Nephron progenitor cell (in vitro differentiated cells): ENCODE results near the gene LDLRAD4.

Experiments used
- DNase-seq: peaks from one replicate; pipeline ENCODE4 v3.0.0; 2021
- H3K27ac Mint-ChIP-seq: 2 replicates; pipeline ENCODE4 v1.8.0; 2021; ENCODE audit warnings: mild to moderate bottlenecking, moderate library complexity, mixed read lengths
- H3K27me3 Mint-ChIP-seq: 2 replicates; pipeline ENCODE4 v1.8.0; 2021; ENCODE audit warnings: mild to moderate bottlenecking, low read depth, mixed read lengths; ENCODE audit not compliant: poor library complexity
- H3K36me3 Mint-ChIP-seq: 2 replicates; pipeline ENCODE4 v1.8.0; 2021; ENCODE audit warnings: low read depth, mixed read lengths
- H3K4me1 Mint-ChIP-seq: 2 replicates; pipeline ENCODE4 v1.8.0; 2021; ENCODE audit warnings: mixed read lengths
- H3K4me3 Mint-ChIP-seq: 2 replicates; pipeline ENCODE4 v1.8.0; 2021; ENCODE audit warnings: mild to moderate bottlenecking, moderate library complexity, mixed read lengths
- H3K9me3 Mint-ChIP-seq: 2 replicates; pipeline ENCODE4 v1.8.0; 2021; ENCODE audit warnings: mild to moderate bottlenecking, moderate library complexity, mixed read lengths
- CTCF ChIP-seq: fragments of 200-600 bp; sonication (generic); IDR thresholded peaks from 2 replicates; pipeline ENCODE4 v1.5.0; 2021; ENCODE audit warnings: antibody characterized with exemption

The LDLRAD4 gene

GRCh38 chr18:13216711-13217465, 1.7 kb upstream of the LDLRAD4 start:
- Mint-ChIP-seq H3K9me3 (no peaks in the 10 kb centered on the region), H3K36me3 (no peaks in the 10 kb centered on the region), H3K4me1 (peaks cover 27% of the 10 kb centered on the region), H3K27ac (no peak overlapping the region), H3K27me3 (peaks cover 73% of the 10 kb centered on the region), H3K4me3 (peak overlapping the region; percentile 89)
- TF ChIP-seq CTCF, result no peak
- peak; percentile 76 for DNase-seq

DNA sequence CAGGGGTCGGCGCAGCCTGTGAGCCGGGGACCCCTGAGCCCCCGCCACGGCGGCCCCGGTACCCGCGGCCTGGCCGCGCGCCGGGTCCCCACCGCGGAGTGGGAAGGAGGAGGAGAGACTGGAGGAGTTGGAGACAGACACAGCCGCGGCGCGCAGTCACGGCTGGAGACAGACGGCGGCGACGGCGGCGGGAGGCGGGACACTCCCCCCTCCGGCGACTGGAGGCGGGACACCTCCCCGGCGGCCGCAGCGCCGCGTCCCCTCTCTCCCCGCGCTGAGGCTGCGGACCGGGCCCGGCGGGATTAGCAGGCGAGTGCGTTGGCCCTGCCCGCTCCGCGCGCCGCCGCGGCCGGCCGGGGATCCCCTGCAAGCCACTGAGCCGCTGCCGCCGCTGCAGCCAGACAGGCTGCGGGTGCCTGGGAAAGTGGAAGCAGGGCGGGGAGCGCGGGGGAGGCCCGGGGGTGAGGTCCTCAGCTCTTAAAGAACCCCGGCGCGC, 1.0 kb upstream of the LDLRAD4 start:
- no peak overlapping the region for H3K4me3 Mint-ChIP-seq
- peak; percentile 73 for DNase-seq

DNA sequence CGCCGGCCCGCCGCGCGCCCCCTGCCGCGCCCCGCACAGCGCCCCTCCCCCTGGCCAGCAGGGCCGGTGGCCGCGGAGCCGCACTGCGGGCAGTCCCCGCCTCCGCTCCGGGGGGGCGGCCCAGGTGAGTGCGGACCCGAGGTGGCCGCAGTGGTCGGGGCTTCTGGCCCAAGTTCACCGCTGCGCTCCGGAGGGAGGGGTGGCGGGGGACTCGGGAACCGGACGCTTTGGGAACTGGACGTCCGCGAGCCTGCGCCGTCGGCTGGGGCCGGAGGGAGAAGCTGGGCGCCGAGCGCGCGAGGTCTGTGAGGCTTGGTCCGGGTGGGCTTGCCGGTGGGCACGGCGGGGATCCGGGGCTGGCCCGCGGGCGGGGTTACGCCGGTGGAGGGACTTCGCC, 591 bp upstream of the LDLRAD4 start:
- no peak for DNase-seq
- Mint-ChIP-seq H3K4me1 (peaks cover 30% of the 10 kb centered on the region), H3K4me3 (peak overlapping the region; percentile 63), H3K27me3 (peaks cover 77% of the 10 kb centered on the region), H3K36me3 (no peaks in the 10 kb centered on the region), H3K9me3 (no peaks in the 10 kb centered on the region), H3K27ac (no peak overlapping the region)
- TF ChIP-seq CTCF, result no peak

More for the DNA sequence above, 1.0 kb upstream of the LDLRAD4 start:
- H3K4me1 Mint-ChIP-seq, result peaks cover 30% of the 10 kb centered on the region
- TF ChIP-seq CTCF, result no peak
- H3K27ac Mint-ChIP-seq, result no peak overlapping the region
- H3K27me3 Mint-ChIP-seq, result peaks cover 79% of the 10 kb centered on the region
- H3K36me3 Mint-ChIP-seq, result no peaks in the 10 kb centered on the region
- H3K9me3 Mint-ChIP-seq, result no peaks in the 10 kb centered on the region

- no peaks in the 10 kb centered on the region for H3K36me3 Mint-ChIP-seq
- no peak for DNase-seq
- H3K4me1 Mint-ChIP-seq, result peaks cover 38% of the 10 kb centered on the region
- peaks cover 73% of the 10 kb centered on the region for H3K27me3 Mint-ChIP-seq
- no peaks in the 10 kb centered on the region for H3K9me3 Mint-ChIP-seq
- no peak for TF ChIP-seq CTCF
- H3K27ac Mint-ChIP-seq, result no peak overlapping the region
- peak overlapping the region; percentile 67 for H3K4me3 Mint-ChIP-seq
Measured at GRCh38 chr18:13218997-13219396, 437 bp downstream of the LDLRAD4 start.

GRCh38 chr18:13219593-13220159, 1.1 kb downstream of the LDLRAD4 start:
- H3K27me3 Mint-ChIP-seq, result peaks cover 67% of the 10 kb centered on the region

More at GRCh38 chr18:13219593-13220159, 1.1 kb downstream of the LDLRAD4 start:
- TF ChIP-seq CTCF, result no peak
- Mint-ChIP-seq H3K27ac (no peak overlapping the region), H3K9me3 (no peaks in the 10 kb centered on the region), H3K36me3 (no peaks in the 10 kb centered on the region), H3K4me1 (peaks cover 40% of the 10 kb centered on the region), H3K4me3 (peak overlapping the region; percentile 67)
- DNase-seq, result no peak
